ENCODE results near the gene GPC6. TPM values are rescaled to one million over a fixed set of nuclear protein-coding genes. Genes with fewer than 3 reads are reported as not detected.

Gene GPC6
- total and polyA plus RNA-seq, 9 of the 15 experiments (the other 6 are each of a cell fraction or from before 2014, with no cell fraction given), result under 0.01 to 0.20 (median 0.01) TPM; not detected in 4

- Histone ChIP-seq H3K27me3 (ENCODE audit: control insufficient read depth in 2 of 2, insufficient read depth in 2 of 2, low read length in 2 of 2) (no peaks in the 10 kb centered on the region), H3K27ac (ENCODE audit: extremely low read depth, low read depth, low read length) (no peak overlapping the region), H3K4me3 (no peak overlapping the region), H3K9me3 (replicated peaks; ENCODE audit: control insufficient read depth, insufficient read depth, low read depth, low read length) (no peaks in the 10 kb centered on the region), H2AFZ (ENCODE audit: low read depth, low read length) (no peak overlapping the region), H3K79me2 (ENCODE audit: control insufficient read depth, insufficient read depth, low read length) (no peaks in the 10 kb centered on the region), H3K9ac (ENCODE audit: insufficient read depth in 1 of 2, low read depth in 2 of 2, low read length in 2 of 2) (no peak overlapping the region), H4K20me1 (replicated peaks; ENCODE audit: control insufficient read depth, insufficient read depth, low read length) (no peaks in the 10 kb centered on the region), H3K4me2 (ENCODE audit: insufficient read depth, low read length) (no peak overlapping the region), H3K4me1 (replicated peaks in 1 of 2; ENCODE audit: control insufficient read depth in 2 of 2, insufficient read depth in 2 of 2, low read length in 2 of 2) (no peaks in the 10 kb centered on the region), H3K9me1 (ENCODE audit: control insufficient read depth, insufficient read depth, low read length) (no peaks in the 10 kb centered on the region), H3K36me3 (ENCODE audit: control insufficient read depth, insufficient read depth, low read length) (no peaks in the 10 kb centered on the region)
- TF ChIP-seq ZNF609 (CRISPR knock-in tag; IDR thresholded peaks at IDR 0.05; ENCODE audit: borderline replicate concordance) (no peak), RNF2 (IDR thresholded peaks at IDR 0.05) (no peak), ZNF384 (IDR thresholded peaks at IDR 0.05; ENCODE audit: low read depth, low read length) (no peak), TCF3 (CRISPR knock-in tag; IDR thresholded peaks at IDR 0.05) (no peak), SMARCC2 (IDR thresholded peaks at IDR 0.05; ENCODE audit: low read depth) (no peak), ZC3H4 (CRISPR knock-in tag; IDR thresholded peaks at IDR 0.05; ENCODE audit: borderline replicate concordance) (no peak), FOXK1 (CRISPR knock-in tag; IDR thresholded peaks at IDR 0.05; ENCODE audit: borderline replicate concordance) (no peak), SAFB2 (IDR thresholded peaks at IDR 0.05; ENCODE audit: borderline replicate concordance, low read depth, low read length, severe bottlenecking) (no peak), ZNF12 (CRISPR knock-in tag; IDR thresholded peaks at IDR 0.05) (no peak), ZNF41 (CRISPR knock-in tag; conservative IDR thresholded peaks at IDR 0.05) (no peak), EGR1 (conservative IDR thresholded peaks at IDR 0.05) (no peak)
- TF ChIP-seq, protein P1, sequence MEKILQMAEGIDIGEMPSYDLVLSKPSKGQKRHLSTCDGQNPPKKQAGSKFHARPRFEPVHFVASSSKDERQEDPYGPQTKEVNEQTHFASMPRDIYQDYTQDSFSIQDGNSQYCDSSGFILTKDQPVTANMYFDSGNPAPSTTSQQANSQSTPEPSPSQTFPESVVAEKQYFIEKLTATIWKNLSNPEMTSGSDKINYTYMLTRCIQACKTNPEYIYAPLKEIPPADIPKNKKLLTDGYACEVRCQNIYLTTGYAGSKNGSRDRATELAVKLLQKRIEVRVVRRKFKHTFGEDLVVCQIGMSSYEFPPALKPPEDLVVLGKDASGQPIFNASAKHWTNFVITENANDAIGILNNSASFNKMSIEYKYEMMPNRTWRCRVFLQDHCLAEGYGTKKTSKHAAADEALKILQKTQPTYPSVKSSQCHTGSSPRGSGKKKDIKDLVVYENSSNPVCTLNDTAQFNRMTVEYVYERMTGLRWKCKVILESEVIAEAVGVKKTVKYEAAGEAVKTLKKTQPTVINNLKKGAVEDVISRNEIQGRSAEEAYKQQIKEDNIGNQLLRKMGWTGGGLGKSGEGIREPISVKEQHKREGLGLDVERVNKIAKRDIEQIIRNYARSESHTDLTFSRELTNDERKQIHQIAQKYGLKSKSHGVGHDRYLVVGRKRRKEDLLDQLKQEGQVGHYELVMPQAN (IDR thresholded peaks at IDR 0.05; ENCODE audit: borderline replicate concordance), result no peak
- TF ChIP-seq, protein P2, sequence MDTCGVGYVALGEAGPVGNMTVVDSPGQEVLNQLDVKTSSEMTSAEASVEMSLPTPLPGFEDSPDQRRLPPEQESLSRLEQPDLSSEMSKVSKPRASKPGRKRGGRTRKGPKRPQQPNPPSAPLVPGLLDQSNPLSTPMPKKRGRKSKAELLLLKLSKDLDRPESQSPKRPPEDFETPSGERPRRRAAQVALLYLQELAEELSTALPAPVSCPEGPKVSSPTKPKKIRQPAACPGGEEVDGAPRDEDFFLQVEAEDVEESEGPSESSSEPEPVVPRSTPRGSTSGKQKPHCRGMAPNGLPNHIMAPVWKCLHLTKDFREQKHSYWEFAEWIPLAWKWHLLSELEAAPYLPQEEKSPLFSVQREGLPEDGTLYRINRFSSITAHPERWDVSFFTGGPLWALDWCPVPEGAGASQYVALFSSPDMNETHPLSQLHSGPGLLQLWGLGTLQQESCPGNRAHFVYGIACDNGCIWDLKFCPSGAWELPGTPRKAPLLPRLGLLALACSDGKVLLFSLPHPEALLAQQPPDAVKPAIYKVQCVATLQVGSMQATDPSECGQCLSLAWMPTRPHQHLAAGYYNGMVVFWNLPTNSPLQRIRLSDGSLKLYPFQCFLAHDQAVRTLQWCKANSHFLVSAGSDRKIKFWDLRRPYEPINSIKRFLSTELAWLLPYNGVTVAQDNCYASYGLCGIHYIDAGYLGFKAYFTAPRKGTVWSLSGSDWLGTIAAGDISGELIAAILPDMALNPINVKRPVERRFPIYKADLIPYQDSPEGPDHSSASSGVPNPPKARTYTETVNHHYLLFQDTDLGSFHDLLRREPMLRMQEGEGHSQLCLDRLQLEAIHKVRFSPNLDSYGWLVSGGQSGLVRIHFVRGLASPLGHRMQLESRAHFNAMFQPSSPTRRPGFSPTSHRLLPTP (IDR thresholded peaks at IDR 0.05; ENCODE audit: borderline replicate concordance, extremely low read depth, insufficient read length), result no peak
- ChIA-PET CTCF (ENCODE audit: low intra/inter-chr PET ratio) (no interaction called here), POLR2A (no interaction called here)
- no peak for ATAC-seq
- no peak for DNase-seq (ENCODE audit: extremely low read depth in 1 of 4, low spot score in 3 of 4)
- intact Hi-C loops (cut with micrococcal nuclease), result no loop called here
- FAIRE-seq, result no peak
- in situ Hi-C loops (cut with MboI), result no loop called here
- BruUV-seq (replicated peaks), result no TSS peak
- 0% methylated on average over 2 of the region's 2 CpGs for WGBS (ENCODE audit: insufficient coverage, low coverage, missing lambda C conversion rate)
Measured at GRCh38 chr13:94311893-94312292, 1085.3 kb downstream of the GPC6 start.
